BLaER1 treated with 17β-estradiol and CSF1 and Interleukin-3, amounts not matched to agents 10 nM and 100 nM (cell line): ENCODE measurements around the gene RELCH.
A peak's percentile ranks its signal among the peaks of the same experiment; 100 is the strongest.

Experiments
- H3K27ac ChIP-seq, 11 experiments: shearing (Covaris generic); formaldehyde crosslinking; 2 replicates each; pipeline ENCODE4 v1.8.1; 2022
- H3K27me3 ChIP-seq, 11 experiments: shearing (Covaris generic); formaldehyde crosslinking; 2 replicates each; pipeline ENCODE4 v1.8.1; 2022
- H3K36me3 ChIP-seq, 11 experiments: shearing (Covaris generic); formaldehyde crosslinking; 2 replicates each; pipeline ENCODE4 v1.8.1; 2022
- H3K4me1 ChIP-seq, 10 experiments: shearing (Covaris generic); formaldehyde crosslinking; 2 replicates each; pipeline ENCODE4 v1.8.1; 2022
- H3K4me2 ChIP-seq, 11 experiments: shearing (Covaris generic); formaldehyde crosslinking; 2 replicates each; pipeline ENCODE4 v1.8.1; 2022
- H3K4me3 ChIP-seq, 10 experiments: shearing (Covaris generic); formaldehyde crosslinking; 2 replicates each; pipeline ENCODE4 v1.8.1; 2022
- H3K9ac ChIP-seq, 11 experiments: shearing (Covaris generic); formaldehyde crosslinking; 2 replicates each; pipeline ENCODE4 v1.8.1; 2022
- H3K9me3 ChIP-seq, 11 experiments: shearing (Covaris generic); formaldehyde crosslinking; replicated peaks in 1 of 11; 2 replicates each; pipeline ENCODE4 v1.8.1; 2022
- H4K20me1 ChIP-seq, 11 experiments: shearing (Covaris generic); formaldehyde crosslinking; 2 replicates each; pipeline ENCODE4 v1.8.1; 2022
- Cebpa-rat ChIP-seq, 11 experiments: shearing (Covaris generic); IDR thresholded peaks; 2 replicates each; pipeline ENCODE4 v1.8.1; 2022

The RELCH gene

DNA sequence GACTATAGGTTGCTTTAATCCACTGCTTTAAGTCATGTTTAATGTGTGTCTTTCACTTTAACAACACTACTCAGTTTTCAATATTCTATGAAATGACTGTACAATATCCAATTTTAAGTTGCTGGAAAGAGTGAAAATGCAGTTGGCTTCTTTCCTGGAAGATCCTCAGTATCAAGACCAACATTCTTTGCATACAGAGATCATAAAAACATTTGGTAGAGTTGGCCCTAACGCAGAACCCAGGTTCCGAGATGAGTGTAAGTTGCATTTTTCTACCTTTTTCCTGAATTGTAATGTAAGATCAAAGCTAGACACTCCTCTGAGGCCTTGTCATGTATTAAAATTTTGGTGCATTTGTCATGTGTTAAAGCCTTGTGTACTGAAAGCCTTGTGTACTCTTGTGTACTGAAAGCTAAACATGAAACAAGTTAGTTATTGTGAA lies 95.2 kb downstream of the RELCH start:
- H3K4me1 ChIP-seq = peaks cover 0 to 83% (median 11%) of the 10 kb centered on the region in 10 experiments; a peak in 11 of 20 replicates
- H3K27ac ChIP-seq = peak overlapping the region in 4 of 11 experiments; percentile 7 to 78 (median 54); a peak in 7 of 22 replicates
- no peaks in the 10 kb centered on the region for H3K27me3 ChIP-seq
- H3K36me3 ChIP-seq = peaks cover 39 to 97% (median 61%) of the 10 kb centered on the region in 11 experiments
- no peaks in the 10 kb centered on the region for H3K9me3 ChIP-seq
- no peak overlapping the region for H3K4me3 ChIP-seq
- no peak overlapping the region for H3K9ac ChIP-seq
- no peak for TF ChIP-seq Cebpa-rat (IDR thresholded peaks at IDR 0.05)
- H4K20me1 ChIP-seq = peaks cover 0 to 18% (median 0%) of the 10 kb centered on the region in 11 experiments; a peak in 2 of 22 replicates
- peak overlapping the region in 4 of 11 experiments; percentile 55 to 75 (median 62); a peak in 7 of 22 replicates for H3K4me2 ChIP-seq

- H3K4me3 ChIP-seq = no peak overlapping the region
- H3K9me3 ChIP-seq = no peaks in the 10 kb centered on the region
- no peaks in the 10 kb centered on the region for H3K27me3 ChIP-seq
- H4K20me1 ChIP-seq = peaks cover 0 to 41% (median 0%) of the 10 kb centered on the region in 11 experiments; a peak in 2 of 22 replicates
- peak overlapping the region in 3 of 11 experiments; percentile 27 to 76 (median 58); a peak in 5 of 22 replicates for H3K4me2 ChIP-seq
- H3K9ac ChIP-seq = no peak overlapping the region
- peaks cover 26 to 89% (median 58%) of the 10 kb centered on the region in 11 experiments for H3K36me3 ChIP-seq
- 0 out of 22 replicates have a peak overlapping the region, but pooled peaks of 1 of the 11 experiments have one; percentile 10 for H3K27ac ChIP-seq
- no peak for TF ChIP-seq Cebpa-rat (IDR thresholded peaks at IDR 0.05)
- H3K4me1 ChIP-seq = peaks cover 10 to 98% (median 33%) of the 10 kb centered on the region in 10 experiments; a peak in 18 of 20 replicates
These were observed 97.6 kb downstream of the RELCH start for GRCh38 chr18:62284637-62285036.

DNA sequence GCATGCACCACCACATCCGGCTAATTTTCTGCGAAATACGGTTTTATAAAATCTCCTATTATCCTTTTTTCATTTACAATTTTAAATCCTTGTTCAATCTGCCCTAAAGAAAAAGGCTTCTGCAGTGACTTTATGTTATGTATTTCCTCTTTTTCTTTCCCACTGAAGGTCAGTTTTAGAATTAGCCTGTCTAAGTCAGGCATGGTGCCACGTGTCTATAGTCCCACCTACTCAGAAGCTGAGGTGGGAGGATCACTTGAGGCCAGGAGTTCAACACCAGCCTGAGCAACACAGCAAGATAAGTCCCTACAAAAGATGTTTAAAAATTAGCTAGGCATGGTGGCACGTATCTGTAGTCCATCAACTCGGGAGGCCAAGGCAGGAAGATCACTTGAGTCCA lies 98.2 kb downstream of the RELCH start:
- H3K4me1 ChIP-seq = peaks cover 10 to 98% (median 33%) of the 10 kb centered on the region in 10 experiments; a peak in 18 of 20 replicates
- no peaks in the 10 kb centered on the region for H3K9me3 ChIP-seq
- H3K36me3 ChIP-seq = peaks cover 21 to 89% (median 54%) of the 10 kb centered on the region in 11 experiments
- H3K9ac ChIP-seq = no peak overlapping the region
- H3K4me3 ChIP-seq = no peak overlapping the region
- peak overlapping the region in 3 of 11 experiments; percentile 58 to 76 (median 58); a peak in 6 of 22 replicates for H3K4me2 ChIP-seq
- H3K27me3 ChIP-seq = no peaks in the 10 kb centered on the region
- H3K27ac ChIP-seq = peak overlapping the region in 1 of 11 experiments; percentile 10; a peak in 2 of 22 replicates
- H4K20me1 ChIP-seq = peaks cover 0 to 44% (median 0%) of the 10 kb centered on the region in 11 experiments; a peak in 2 of 22 replicates
- TF ChIP-seq Cebpa-rat (IDR thresholded peaks at IDR 0.05) = no peak

- no peak for TF ChIP-seq Cebpa-rat (IDR thresholded peaks at IDR 0.05)
- Histone ChIP-seq H4K20me1 (peaks cover 0 to 44% (median 0%) of the 10 kb centered on the region in 11 experiments; a peak in 2 of 22 replicates), H3K36me3 (peaks cover 32 to 89% (median 61%) of the 10 kb centered on the region in 11 experiments), H3K4me3 (no peak overlapping the region), H3K27ac (peak overlapping the region in 5 of 11 experiments; percentile 44 to 78 (median 48); a peak in 9 of 22 replicates), H3K9me3 (no peaks in the 10 kb centered on the region), H3K4me2 (peak overlapping the region in 7 of 11 experiments; percentile 9 to 78 (median 61); a peak in 12 of 22 replicates), H3K4me1 (peaks cover 10 to 76% (median 22%) of the 10 kb centered on the region in 10 experiments; a peak in 18 of 20 replicates), H3K9ac (peak overlapping the region in 2 of 11 experiments; percentile 10 to 25; a peak in 5 of 22 replicates), H3K27me3 (no peaks in the 10 kb centered on the region)
These were observed 101.0 kb downstream of the RELCH start for GRCh38 chr18:62287781-62288664.

DNA sequence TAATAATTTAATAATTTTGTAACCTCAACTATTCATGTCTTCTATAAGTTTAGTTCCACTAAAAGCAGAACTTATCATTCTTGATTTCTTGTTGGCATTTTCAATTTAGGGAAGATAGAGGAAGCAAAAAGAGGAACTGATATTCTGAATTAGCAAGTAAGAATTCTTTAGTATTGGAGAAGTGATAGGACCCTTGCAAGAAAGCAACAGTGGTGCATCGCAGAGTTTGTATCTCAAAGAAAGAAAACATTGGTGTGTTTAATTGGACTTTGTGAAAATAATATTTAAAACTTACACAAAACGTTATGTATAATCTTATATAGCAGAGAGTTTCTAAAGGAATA lies 101.6 kb downstream of the RELCH start:
- H3K36me3 ChIP-seq = peaks cover 32 to 89% (median 61%) of the 10 kb centered on the region in 11 experiments

GRCh38 chr18:62289047-62289446 lies 102.0 kb downstream of the RELCH start:
- H3K9me3 ChIP-seq = peaks cover 0 to 1% (median 0%) of the 10 kb centered on the region in 11 experiments; a peak in 1 of 22 replicates
- H3K27me3 ChIP-seq = no peaks in the 10 kb centered on the region
- peaks cover 31 to 89% (median 61%) of the 10 kb centered on the region in 11 experiments for H3K36me3 ChIP-seq
- no peak for TF ChIP-seq Cebpa-rat (IDR thresholded peaks at IDR 0.05)
- H3K4me3 ChIP-seq = no peak overlapping the region
- H3K4me1 ChIP-seq = peaks cover 10 to 68% (median 22%) of the 10 kb centered on the region in 10 experiments; a peak in 18 of 20 replicates
- H3K27ac ChIP-seq = peak overlapping the region in 2 of 11 experiments; percentile 27 to 78; a peak in 3 of 22 replicates
- H3K4me2 ChIP-seq = peak overlapping the region in 6 of 11 experiments; percentile 1 to 80 (median 59); a peak in 11 of 22 replicates
- peaks cover 0 to 44% (median 0%) of the 10 kb centered on the region in 11 experiments; a peak in 2 of 22 replicates for H4K20me1 ChIP-seq
- no peak overlapping the region for H3K9ac ChIP-seq

More for the DNA sequence above, 101.6 kb downstream of the RELCH start:
- H4K20me1 ChIP-seq = peaks cover 0 to 44% (median 0%) of the 10 kb centered on the region in 11 experiments; a peak in 2 of 22 replicates
- no peak overlapping the region for H3K4me3 ChIP-seq
- peak overlapping the region in 5 of 11 experiments; percentile 44 to 78 (median 48); a peak in 9 of 22 replicates for H3K27ac ChIP-seq
- peaks cover 10 to 70% (median 22%) of the 10 kb centered on the region in 10 experiments; a peak in 18 of 20 replicates for H3K4me1 ChIP-seq
- no peaks in the 10 kb centered on the region for H3K9me3 ChIP-seq
- no peak for TF ChIP-seq Cebpa-rat (IDR thresholded peaks at IDR 0.05)
- H3K4me2 ChIP-seq = peak overlapping the region in 6 of 11 experiments; percentile 9 to 80 (median 64); a peak in 12 of 22 replicates
- H3K9ac ChIP-seq = peak overlapping the region in 1 of 11 experiments; percentile 25; a peak in 1 of 22 replicates
- H3K27me3 ChIP-seq = no peaks in the 10 kb centered on the region

DNA sequence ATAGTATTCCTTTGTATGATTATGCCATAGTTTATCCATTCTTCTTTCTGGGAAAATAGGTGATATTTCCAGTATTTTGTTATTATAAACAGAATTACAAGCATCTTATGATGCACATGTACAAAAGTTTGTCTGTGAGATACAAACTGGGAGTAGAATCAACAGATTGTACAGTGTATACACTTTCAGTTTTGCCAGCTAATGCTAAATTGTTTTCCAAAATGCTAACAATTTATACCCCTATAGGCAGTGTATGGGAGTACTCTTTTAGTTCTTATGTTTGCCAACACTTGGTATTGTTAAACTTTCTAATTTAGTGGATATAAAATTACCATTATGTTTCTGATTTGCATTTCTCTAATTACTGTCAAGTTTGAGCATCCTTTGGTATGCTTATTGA lies 107.0 kb downstream of the RELCH start:
- H3K9me3 ChIP-seq = peaks cover 0 to 4% (median 0%) of the 10 kb centered on the region in 11 experiments; a peak in 1 of 22 replicates
- no peak for TF ChIP-seq Cebpa-rat (IDR thresholded peaks at IDR 0.05)
- no peaks in the 10 kb centered on the region for H3K27me3 ChIP-seq
- no peak overlapping the region for H3K27ac ChIP-seq
- H3K4me2 ChIP-seq = no peak overlapping the region
- H4K20me1 ChIP-seq = peaks cover 0 to 16% (median 0%) of the 10 kb centered on the region in 11 experiments; a peak in 2 of 22 replicates
- H3K36me3 ChIP-seq = peaks cover 36 to 100% (median 68%) of the 10 kb centered on the region in 11 experiments
- peaks cover under 1 to 31% (median 6%) of the 10 kb centered on the region in 10 experiments; a peak in 16 of 20 replicates for H3K4me1 ChIP-seq
- H3K9ac ChIP-seq = no peak overlapping the region
- no peak overlapping the region for H3K4me3 ChIP-seq

GRCh38 chr18:62300359-62300963 lies 113.4 kb downstream of the RELCH start:
- Histone ChIP-seq H3K4me3 (no peak overlapping the region), H3K4me2 (no peak overlapping the region), H3K4me1 (peaks cover 0 to 10% (median 0%) of the 10 kb centered on the region in 10 experiments; a peak in 3 of 20 replicates), H3K9ac (no peak overlapping the region), H3K27me3 (no peaks in the 10 kb centered on the region), H3K27ac (no peak overlapping the region), H4K20me1 (no peaks in the 10 kb centered on the region; a peak in 1 of 22 replicates), H3K9me3 (no peaks in the 10 kb centered on the region), H3K36me3 (peaks cover 56 to 100% (median 79%) of the 10 kb centered on the region in 11 experiments)
- no peak for TF ChIP-seq Cebpa-rat (IDR thresholded peaks at IDR 0.05)
